PC-9 (cell line): ENCODE data around the gene C2CD3. TPM values are rescaled to one million over a fixed set of nuclear protein-coding genes. Genes with fewer than 3 reads are reported as not detected.
A peak's percentile ranks its signal among the peaks of the same experiment; 100 is the strongest.

Experiments
- BruUV-seq: library from RNA; stranded (reverse); fragments of 400-500 nt; replicated peaks from 2 replicates; lab custom pipeline; 2021; lab: Mats Ljungman, UMichigan
- CTCF ChIA-PET: fragments of 300-600 bp; sonication (Branson Sonifier 250); formaldehyde crosslinking; loops from one replicate; lab custom pipeline; 2022; ENCODE audit warnings: antibody characterized with exemption; lab: Charles Lee
- POLR2A ChIA-PET: fragments of 300-600 bp; sonication (Branson Sonifier 250); formaldehyde crosslinking; loops from one replicate; lab custom pipeline; 2022; ENCODE audit warnings: antibody characterized with exemption; ENCODE audit not compliant: unreplicated experiment; lab: Charles Lee
- DNase-seq, 2 experiments: peaks; one replicate each; pipeline versions ENCODE4 v3.0.0 to v3.0.0-alpha.2; 2015 to 2022; ENCODE audit warnings: mixed read lengths in 1 of 2
- H2AFZ ChIP-seq: fragments of 200-600 bp; sonication (generic); 2 replicates; pipeline ENCODE4 v1.8.1; 2017; ENCODE audit warnings: antibody characterized with exemption
- H3F3A ChIP-seq: fragments of 200-600 bp; sonication (generic); 2 replicates; pipeline ENCODE4 v1.8.1; 2017; ENCODE audit warnings: antibody characterized with exemption, mild to moderate bottlenecking, low read depth; ENCODE audit not compliant: insufficient read depth
- H3K27ac ChIP-seq: fragments of 200-600 bp; sonication (generic); 2 replicates; pipeline ENCODE4 v1.6.1; 2016; ENCODE audit warnings: mixed run types
- H3K27me3 ChIP-seq: fragments of 200-600 bp; sonication (generic); 2 replicates; pipeline ENCODE4 v1.6.1; 2016; ENCODE audit warnings: low read depth, mixed run types; ENCODE audit not compliant: insufficient read depth
- H3K36me3 ChIP-seq: fragments of 200-600 bp; sonication (generic); 2 replicates; pipeline ENCODE4 v1.6.1; 2016; ENCODE audit warnings: low read depth, mixed run types
- H3K4me1 ChIP-seq: fragments of 200-600 bp; sonication (generic); replicated peaks from 2 replicates; pipeline ENCODE4 v1.6.1; 2016; ENCODE audit warnings: mixed run types; ENCODE audit not compliant: insufficient read depth
- H3K4me2 ChIP-seq: fragments of 200-600 bp; sonication (generic); 2 replicates; pipeline ENCODE4 v1.6.1; 2017; ENCODE audit warnings: mixed run types
- H3K4me3 ChIP-seq: fragments of 200-600 bp; sonication (generic); 2 replicates; pipeline ENCODE4 v1.6.1; 2016; ENCODE audit warnings: mixed run types
- H3K79me2 ChIP-seq: fragments of 200-600 bp; sonication (generic); 2 replicates; pipeline ENCODE4 v1.6.1; 2017; ENCODE audit warnings: low read depth, mixed run types
- H3K9me2 ChIP-seq: fragments of 200-600 bp; sonication (generic); 2 replicates; pipeline ENCODE4 v1.8.1; 2017; ENCODE audit warnings: mild to moderate bottlenecking; ENCODE audit not compliant: insufficient read depth
- H3K9me3 ChIP-seq: fragments of 200-600 bp; sonication (generic); 2 replicates; pipeline ENCODE4 v1.8.1; 2016; ENCODE audit warnings: low read depth; ENCODE audit not compliant: insufficient read depth
- H4K20me1 ChIP-seq: fragments of 200-600 bp; sonication (generic); 2 replicates; pipeline ENCODE4 v1.8.1; 2017; ENCODE audit not compliant: insufficient read depth
- CTCF ChIP-seq: fragments of 200-600 bp; sonication (generic); conservative IDR thresholded peaks from 2 replicates; pipeline ENCODE4 v1.6.1; 2017; ENCODE audit warnings: mixed run types, antibody characterized with exemption, mild to moderate bottlenecking, moderate library complexity
- EZH2 ChIP-seq: fragments of 200-600 bp; sonication (generic); IDR thresholded peaks from 2 replicates; pipeline ENCODE4 v1.8.0; 2017; ENCODE audit warnings: antibody characterized with exemption, low read depth
- intact Hi-C: fragments of 100-400 bp; cut with micrococcal nuclease; formaldehyde crosslinking; loops from one replicate; pipeline ENCODE4 v1.10.0; 2022; ENCODE audit not compliant: unreplicated experiment
- total RNA-seq: library from RNA; stranded (reverse); gene quantifications from 2 replicates; pipeline ENCODE4 v1.2.3, GENCODE V29; 2021

C2CD3 gene
- total RNA-seq, 1 experiment from 2014 or later = 50.0 TPM

- H3F3A ChIP-seq = peaks cover 10% of the 10 kb centered on the region; the same call in 1 of the 2 replicates
- no peak for TF ChIP-seq EZH2
- no peak for TF ChIP-seq CTCF
- no peaks in the 10 kb centered on the region for H4K20me1 ChIP-seq
- peaks cover 36% of the 10 kb centered on the region for H3K4me1 ChIP-seq
- BruUV-seq = no TSS peak
- intact Hi-C loops = loop anchor here (5.0 kb wide), 2 partner anchors 47 to 112 kb away; no protein-coding TSS in a partner anchor
- peak; percentile 48 to 62 for DNase-seq
- no peaks in the 10 kb centered on the region for H3K9me2 ChIP-seq
- peaks cover 17% of the 10 kb centered on the region for H3K79me2 ChIP-seq
- ChIA-PET POLR2A (interaction anchor here (0.5 to 1.1 kb wide), 4 partner anchors 11 to 1404 kb away, joined by 3 to 5 read pairs (median 3); no protein-coding TSS in a partner anchor), CTCF (no interaction called here)
- no peak overlapping the region for H3K4me3 ChIP-seq
- no peak overlapping the region; the same call in 1 of the 2 replicates for H3K27ac ChIP-seq
- no peaks in the 10 kb centered on the region for H3K27me3 ChIP-seq
- H3K9me3 ChIP-seq = no peaks in the 10 kb centered on the region
- peaks cover 6% of the 10 kb centered on the region; the same call in 1 of the 2 replicates for H3K36me3 ChIP-seq
- H3K4me2 ChIP-seq = peak overlapping the region; percentile 25
- H2AFZ ChIP-seq = no peak overlapping the region
Observed at GRCh38 chr11:73980001-73980961, 190.5 kb downstream of the C2CD3 start.

GRCh38 chr11:73978576-73979086, 192.2 kb downstream of the C2CD3 start:
- H3K27me3 ChIP-seq = no peaks in the 10 kb centered on the region
- H3K27ac ChIP-seq = no peak overlapping the region
- H3K4me3 ChIP-seq = no peak overlapping the region
- no peaks in the 10 kb centered on the region for H4K20me1 ChIP-seq
- H3K4me2 ChIP-seq = no peak overlapping the region
- peaks cover 17% of the 10 kb centered on the region for H3K79me2 ChIP-seq
- TF ChIP-seq EZH2 (no peak), CTCF (no peak)
- H3K4me1 ChIP-seq = peaks cover 36% of the 10 kb centered on the region
- ChIA-PET CTCF (no interaction called here), POLR2A (interaction anchor here (0.6 kb wide), 1 partner anchor 250 kb away, joined by 3 read pairs; no protein-coding TSS in a partner anchor)
- H3K9me2 ChIP-seq = no peaks in the 10 kb centered on the region
- BruUV-seq = no TSS peak
- H2AFZ ChIP-seq = no peak overlapping the region
- no peaks in the 10 kb centered on the region for H3K9me3 ChIP-seq
- H3K36me3 ChIP-seq = peaks cover 6% of the 10 kb centered on the region; the same call in 1 of the 2 replicates
- intact Hi-C loops = no loop called here
- no peak for DNase-seq
- H3F3A ChIP-seq = peaks cover 14% of the 10 kb centered on the region; the same call in 1 of the 2 replicates

GRCh38 chr11:73977856-73978519, 192.8 kb downstream of the C2CD3 start:
- no peak overlapping the region for H3K4me3 ChIP-seq
- peaks cover 40% of the 10 kb centered on the region for H3K4me1 ChIP-seq
- peaks cover 17% of the 10 kb centered on the region; the same call in 1 of the 2 replicates for H3F3A ChIP-seq
- H3K27me3 ChIP-seq = no peaks in the 10 kb centered on the region
- DNase-seq = no peak
- POLR2A ChIA-PET = no interaction called here
- no TSS peak for BruUV-seq
- peaks cover 17% of the 10 kb centered on the region for H3K79me2 ChIP-seq
- H3K27ac ChIP-seq = no peak overlapping the region
- no peak overlapping the region for H3K4me2 ChIP-seq
- H4K20me1 ChIP-seq = no peaks in the 10 kb centered on the region
- no peak for TF ChIP-seq CTCF
- TF ChIP-seq EZH2 = no peak
- intact Hi-C loops = no loop called here
- CTCF ChIA-PET = no interaction called here
- no peak overlapping the region for H2AFZ ChIP-seq
- H3K36me3 ChIP-seq = peaks cover 6% of the 10 kb centered on the region; the same call in 1 of the 2 replicates
- no peaks in the 10 kb centered on the region for H3K9me2 ChIP-seq
- H3K9me3 ChIP-seq = no peaks in the 10 kb centered on the region
